A673 (cell line): ENCODE results near the gene CCDC170. TPM values are rescaled to one million over a fixed set of nuclear protein-coding genes. Genes with fewer than 3 reads are reported as not detected.

Source experiments
- BruUV-seq: library from RNA; stranded (reverse); fragments of 400-500 nt; replicated peaks from 2 replicates; lab custom pipeline; 2021; lab: Mats Ljungman, UMichigan
- CTCF ChIA-PET: fragments of 300-600 bp; sonication (Branson Sonifier 250); formaldehyde crosslinking; loops from one replicate; lab custom pipeline; 2022; ENCODE audit warnings: antibody characterized with exemption; lab: Charles Lee
- POLR2A ChIA-PET: fragments of 300-600 bp; sonication (Branson Sonifier 250); formaldehyde crosslinking; loops from one replicate; lab custom pipeline; 2022; ENCODE audit warnings: antibody characterized with exemption; ENCODE audit not compliant: low non-redundant PET; lab: Charles Lee
- DNase-seq: peaks from one replicate; pipeline ENCODE4 v3.0.0-alpha.2; 2015; ENCODE audit warnings: low spot score
- H3K27ac ChIP-seq: fragments of 200-600 bp; sonication (generic); 2 replicates; pipeline ENCODE4 v1.5.1; 2016; ENCODE audit warnings: mixed run types, low read depth, mild to moderate bottlenecking, mixed read lengths, antibody characterized with exemption, low read length; ENCODE audit not compliant: poor library complexity, severe bottlenecking
- H3K27me3 ChIP-seq: fragments of 200-600 bp; sonication (generic); replicated peaks from 2 replicates; pipeline ENCODE4 v1.6.1; 2017; ENCODE audit warnings: mixed run types, low read depth, mild to moderate bottlenecking, mixed read lengths, antibody characterized with exemption, low read length; ENCODE audit not compliant: insufficient read depth, poor library complexity
- H3K36me3 ChIP-seq: fragments of 200-600 bp; sonication (generic); 2 replicates; pipeline ENCODE4 v1.6.1; 2016; ENCODE audit warnings: mixed run types, mild to moderate bottlenecking, mixed read lengths, antibody characterized with exemption, low read length; ENCODE audit not compliant: insufficient read depth, poor library complexity, severe bottlenecking
- H3K4me1 ChIP-seq: fragments of 200-600 bp; sonication (generic); 2 replicates; pipeline ENCODE4 v1.6.1; 2017; ENCODE audit warnings: mixed run types, mild to moderate bottlenecking, mixed read lengths, antibody characterized with exemption, low read length; ENCODE audit not compliant: insufficient read depth, poor library complexity, severe bottlenecking
- H3K4me3 ChIP-seq: fragments of 200-600 bp; sonication (generic); 2 replicates; pipeline ENCODE4 v1.5.1; 2016; ENCODE audit warnings: low read depth, mixed run types, mild to moderate bottlenecking, mixed read lengths, low read length; ENCODE audit not compliant: poor library complexity, severe bottlenecking
- H3K9me3 ChIP-seq: fragments of 200-600 bp; sonication (generic); 2 replicates; pipeline ENCODE4 v1.6.1; 2016; ENCODE audit warnings: mixed run types, low read depth, mild to moderate bottlenecking, mixed read lengths, antibody characterized with exemption, low read length; ENCODE audit not compliant: poor library complexity, severe bottlenecking
- CTCF ChIP-seq: fragments of 300-800, 200-600 bp; sonication (generic); conservative IDR thresholded peaks from 2 replicates; pipeline ENCODE4 v1.5.1; 2017; ENCODE audit warnings: low read depth, mild to moderate bottlenecking, antibody characterized with exemption, low read length, moderate library complexity, mixed read lengths
- EZH2 ChIP-seq: fragments of 200-600 bp; sonication (generic); IDR thresholded peaks from 2 replicates; pipeline ENCODE4 v1.6.1; 2017; ENCODE audit warnings: borderline replicate concordance, low read depth, mild to moderate bottlenecking, mixed read lengths, antibody characterized with exemption, low read length; ENCODE audit not compliant: poor library complexity, severe bottlenecking
- intact Hi-C: fragments of 100-400 bp; cut with micrococcal nuclease; formaldehyde crosslinking; loops from one replicate; pipeline ENCODE4 v1.10.0; 2022; ENCODE audit not compliant: unreplicated experiment
- total RNA-seq: library from RNA; stranded (reverse); gene quantifications from 2 replicates; pipeline ENCODE4 v1.2.3, GENCODE V29; 2021

The CCDC170 gene
- total RNA-seq, 1 experiment from 2014 or later = 0.17 TPM

- Histone ChIP-seq H3K27ac (no peak overlapping the region), H3K9me3 (no peaks in the 10 kb centered on the region), H3K36me3 (no peaks in the 10 kb centered on the region), H3K4me3 (no peak overlapping the region), H3K27me3 (no peaks in the 10 kb centered on the region), H3K4me1 (no peaks in the 10 kb centered on the region)
- no TSS peak for BruUV-seq
- intact Hi-C loops = no loop called here
- ChIA-PET POLR2A (no interaction called here), CTCF (no interaction called here)
- no peak for TF ChIP-seq CTCF
- TF ChIP-seq EZH2 = no peak
- DNase-seq = no peak
These were observed 161.3 kb downstream of the CCDC170 start for GRCh38 chr6:151655099-151655498.

- no TSS peak for BruUV-seq
- H3K9me3 ChIP-seq = no peaks in the 10 kb centered on the region
- no peaks in the 10 kb centered on the region for H3K36me3 ChIP-seq
- intact Hi-C loops = no loop called here
- no peak for DNase-seq
- CTCF ChIA-PET = no interaction called here
- no peak for TF ChIP-seq EZH2
- TF ChIP-seq CTCF = no peak
- POLR2A ChIA-PET = no interaction called here
- H3K4me3 ChIP-seq = no peak overlapping the region
- no peaks in the 10 kb centered on the region for H3K27me3 ChIP-seq
- H3K27ac ChIP-seq = no peak overlapping the region
- no peaks in the 10 kb centered on the region for H3K4me1 ChIP-seq
These were observed 162.6 kb downstream of the CCDC170 start for GRCh38 chr6:151656392-151656791.

- DNase-seq = no peak
- Histone ChIP-seq H3K27ac (no peak overlapping the region), H3K4me1 (no peaks in the 10 kb centered on the region), H3K27me3 (no peaks in the 10 kb centered on the region), H3K36me3 (no peaks in the 10 kb centered on the region), H3K9me3 (no peaks in the 10 kb centered on the region), H3K4me3 (no peak overlapping the region)
- intact Hi-C loops = no loop called here
- no TSS peak for BruUV-seq
- CTCF ChIA-PET = no interaction called here
- POLR2A ChIA-PET = no interaction called here
- TF ChIP-seq CTCF (no peak), EZH2 (no peak)
These were observed 164.3 kb downstream of the CCDC170 start for GRCh38 chr6:151658091-151658490.
